ENCODE measurements around the gene CPSF3. TPM values are rescaled to one million over a fixed set of nuclear protein-coding genes. Genes with fewer than 3 reads are reported as not detected.

The CPSF3 gene
- total and polyA plus RNA-seq, 2 donors from 2014 or later, result 27.3 to 27.5 TPM

DNA sequence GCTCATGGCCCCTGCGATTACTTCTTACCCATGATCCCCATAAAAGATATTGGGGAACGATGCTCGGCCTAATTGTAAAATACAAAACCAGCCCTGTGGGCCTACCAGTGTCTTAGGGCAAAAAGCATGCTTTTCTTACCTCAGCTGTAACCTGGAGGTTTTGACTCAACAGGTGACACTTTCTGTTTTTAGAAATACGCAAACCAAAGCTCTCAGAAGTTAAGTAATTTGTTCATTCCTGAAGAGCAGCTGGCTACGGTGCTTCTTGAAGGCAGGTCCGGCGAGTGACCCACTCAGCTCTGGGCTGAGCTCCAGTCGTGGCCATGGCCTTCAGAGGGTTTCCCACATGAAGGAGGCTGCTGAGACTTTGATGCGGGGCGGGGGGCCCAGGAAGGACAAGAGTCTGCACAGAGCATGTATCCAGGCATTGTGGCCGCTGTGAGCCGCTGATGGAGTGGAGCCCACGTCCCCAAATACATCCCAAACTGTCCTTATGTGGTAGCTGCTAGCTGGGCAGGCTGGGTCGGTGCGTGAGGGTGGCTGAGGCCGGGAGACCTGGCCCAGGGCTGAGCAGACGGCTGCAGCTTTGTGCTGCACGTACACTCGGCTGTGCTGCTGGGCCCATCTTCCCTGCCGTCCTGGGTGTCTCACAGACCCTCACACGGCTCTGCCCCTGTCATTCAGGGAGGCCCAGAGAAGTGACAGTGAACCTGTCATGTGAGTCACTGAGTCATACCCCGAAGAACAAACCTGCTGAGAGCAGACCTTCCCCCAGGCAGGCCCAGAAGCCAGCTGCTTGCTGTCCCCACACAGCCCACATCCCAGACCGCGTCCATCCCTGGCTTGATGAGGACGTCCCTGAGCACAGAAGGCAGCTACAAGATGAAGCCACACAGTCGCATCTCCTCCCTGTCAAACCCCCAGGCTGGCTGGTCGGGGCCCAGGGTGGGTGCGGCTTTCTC is 34.2 kb upstream of the CPSF3 start:
- Histone ChIP-seq H3K9ac (ENCODE audit: low read length in 3 of 3) (no peak overlapping the region), H3K4me3 (ENCODE audit: low read length in 3 of 3) (no peak overlapping the region), H3K36me3 (ENCODE audit: control insufficient read depth in 2 of 3, insufficient read depth in 3 of 3, low read length in 3 of 3) (peaks cover 0 to 44% (median 7%) of the 10 kb centered on the region in 3 donors), H3K27me3 (ENCODE audit: control insufficient read depth, insufficient read depth, low read length) (no peaks in the 10 kb centered on the region), H3K4me1 (ENCODE audit: control insufficient read depth in 2 of 3, insufficient read depth in 2 of 3, low read depth in 1 of 3, low read length in 3 of 3) (peaks cover 0 to 25% (median 20%) of the 10 kb centered on the region in 3 donors), H3K9me3 (ENCODE audit: control insufficient read depth in 2 of 3, insufficient read depth in 1 of 3, low read length in 3 of 3) (no peaks in the 10 kb centered on the region), H3K27ac (ENCODE audit: low read depth in 2 of 2, low read length in 2 of 2) (no peak overlapping the region)
- no peak for TF ChIP-seq CTCF (IDR thresholded peaks at IDR 0.05; ENCODE audit: borderline replicate concordance, extremely low read depth, insufficient read depth)
- DNase-seq (no peak), FAIRE-seq (no peak)
- intact Hi-C loops (cut with DNase I), result no loop called here

DNA sequence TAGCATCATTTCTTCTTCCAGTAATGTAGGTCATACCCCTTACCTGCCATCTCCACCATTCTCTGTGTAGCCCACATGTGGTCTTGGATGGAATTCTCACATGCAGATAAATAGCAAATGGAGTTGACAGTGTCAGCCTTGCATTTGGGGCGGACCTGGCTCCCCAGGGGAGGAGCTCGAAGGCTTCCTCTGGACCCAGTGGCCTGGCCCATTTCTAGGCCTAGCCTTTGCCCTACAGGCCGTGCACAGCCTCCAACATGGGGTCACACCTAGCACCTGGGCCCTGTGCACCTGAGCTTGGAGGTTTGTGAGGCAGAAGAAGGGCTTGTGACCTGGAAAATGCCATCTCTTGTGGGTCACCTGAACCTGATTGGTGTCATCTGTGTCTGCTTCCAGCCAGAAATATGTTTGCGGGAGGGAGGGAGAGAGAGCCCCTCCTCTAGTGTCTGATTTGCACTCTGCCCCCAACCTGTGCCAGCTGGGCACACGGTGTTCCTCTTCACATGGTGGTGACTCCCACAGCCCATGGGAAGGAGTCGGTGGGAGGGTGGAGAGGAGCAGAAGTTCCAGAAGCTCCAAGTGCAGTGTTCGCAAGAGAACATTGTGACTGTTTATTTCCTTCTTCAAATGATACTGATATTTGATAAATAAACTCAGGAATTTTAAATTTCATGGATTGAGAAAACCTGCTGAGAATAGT is 33.2 kb upstream of the CPSF3 start:
- peak overlapping the region in 1 of 2 donors; percentile 57 for H3K27ac ChIP-seq (ENCODE audit: low read depth in 2 of 2, low read length in 2 of 2)
- FAIRE-seq (no peak), DNase-seq (no peak)
- peaks cover 0 to 40% (median 4%) of the 10 kb centered on the region in 3 donors for H3K36me3 ChIP-seq (ENCODE audit: control insufficient read depth in 2 of 3, insufficient read depth in 3 of 3, low read length in 3 of 3)
- intact Hi-C loops (cut with DNase I), result no loop called here
- no peak for TF ChIP-seq CTCF (IDR thresholded peaks at IDR 0.05; ENCODE audit: borderline replicate concordance, extremely low read depth, insufficient read depth)
- H3K4me3 ChIP-seq (ENCODE audit: low read length in 3 of 3), result no peak overlapping the region
- H3K27me3 ChIP-seq (ENCODE audit: control insufficient read depth, insufficient read depth, low read length), result no peaks in the 10 kb centered on the region
- H3K9me3 ChIP-seq (ENCODE audit: control insufficient read depth in 2 of 3, insufficient read depth in 1 of 3, low read length in 3 of 3), result no peaks in the 10 kb centered on the region
- no peak overlapping the region for H3K9ac ChIP-seq (ENCODE audit: low read length in 3 of 3)
- peaks cover 0 to 22% (median 19%) of the 10 kb centered on the region in 3 donors for H3K4me1 ChIP-seq (ENCODE audit: control insufficient read depth in 2 of 3, insufficient read depth in 2 of 3, low read depth in 1 of 3, low read length in 3 of 3)

DNA sequence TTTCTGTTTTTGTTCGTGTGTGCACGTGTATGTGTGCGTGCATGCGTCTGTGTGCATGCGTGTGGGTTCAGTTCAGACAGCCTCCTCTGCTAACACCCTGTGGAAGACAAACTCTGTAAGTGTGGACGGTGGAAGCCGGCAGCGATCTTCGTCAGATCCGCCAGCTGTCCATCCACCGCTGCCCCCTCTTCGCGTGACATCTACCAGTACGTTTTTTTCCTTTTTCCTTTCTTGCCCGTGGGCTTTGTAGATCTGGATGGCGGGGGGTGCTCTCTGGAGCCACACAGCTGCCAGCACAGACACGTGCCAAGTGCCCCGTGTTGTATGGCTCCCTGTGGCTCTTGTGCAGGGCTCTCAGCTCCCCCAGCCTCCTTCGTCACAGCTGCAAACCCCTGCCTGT is 32.5 kb upstream of the CPSF3 start:
- FAIRE-seq (no peak), DNase-seq (no peak)
- H3K27me3 ChIP-seq (ENCODE audit: control insufficient read depth, insufficient read depth, low read length), result no peaks in the 10 kb centered on the region
- H3K4me3 ChIP-seq (ENCODE audit: low read length in 3 of 3), result no peak overlapping the region
- H3K27ac ChIP-seq (ENCODE audit: low read depth in 2 of 2, low read length in 2 of 2), result peak overlapping the region in 1 of 2 donors; percentile 57
- TF ChIP-seq CTCF (IDR thresholded peaks at IDR 0.05; ENCODE audit: borderline replicate concordance, extremely low read depth, insufficient read depth), result no peak
- no peaks in the 10 kb centered on the region for H3K9me3 ChIP-seq (ENCODE audit: control insufficient read depth in 2 of 3, insufficient read depth in 1 of 3, low read length in 3 of 3)
- peaks cover 0 to 39% (median 5%) of the 10 kb centered on the region in 3 donors for H3K36me3 ChIP-seq (ENCODE audit: control insufficient read depth in 2 of 3, insufficient read depth in 3 of 3, low read length in 3 of 3)
- H3K9ac ChIP-seq (ENCODE audit: low read length in 3 of 3), result no peak overlapping the region
- intact Hi-C loops (cut with DNase I), result no loop called here
- H3K4me1 ChIP-seq (ENCODE audit: control insufficient read depth in 2 of 3, insufficient read depth in 2 of 3, low read depth in 1 of 3, low read length in 3 of 3), result peaks cover 0 to 18% (median 12%) of the 10 kb centered on the region in 3 donors
